Measurements from ENCODE around the gene ZNF584.

The ZNF584 gene

DNA sequence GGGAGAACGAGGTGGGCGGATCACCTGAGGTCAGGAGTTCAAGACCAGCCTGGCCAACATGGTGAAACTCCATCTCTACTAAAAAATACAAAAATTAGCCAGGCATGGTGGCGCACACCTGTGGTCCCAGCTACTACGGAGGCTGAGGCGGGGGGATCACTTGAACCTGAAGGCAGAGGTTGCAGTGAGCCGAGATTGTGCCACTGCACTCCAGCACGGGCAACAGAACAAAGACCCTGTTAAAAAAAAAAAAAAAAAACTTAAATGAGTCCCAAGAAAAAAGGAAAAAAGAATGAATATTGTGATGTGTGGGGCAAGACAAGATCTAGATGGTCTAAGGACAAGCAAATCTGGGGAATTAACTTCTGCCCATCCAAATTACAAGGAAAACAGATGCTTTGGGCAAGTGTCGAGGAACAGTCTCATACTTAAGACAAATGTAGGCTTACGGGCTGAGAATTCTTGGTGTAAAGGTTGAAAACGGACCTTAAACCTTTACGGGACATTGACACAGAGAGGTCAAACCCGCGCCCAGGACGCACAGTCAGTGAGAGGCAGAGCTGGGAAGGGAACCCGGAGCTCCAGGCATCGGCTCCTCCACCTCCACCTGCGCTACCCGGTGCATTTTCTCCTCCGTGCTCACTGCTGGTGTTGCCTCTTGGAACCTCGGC, 57.8 kb downstream of the ZNF584 start:
- Histone ChIP-seq H3K9me3 (replicated peaks; ENCODE audit: insufficient read depth, low read length) (no peaks in the 10 kb centered on the region), H3K27ac (ENCODE audit: low read length) (no peak overlapping the region), H3K27me3 (replicated peaks; ENCODE audit: insufficient read depth, low read length) (no peaks in the 10 kb centered on the region; the same call in 1 of the 2 replicates), H3K4me1 (ENCODE audit: low read length) (no peaks in the 10 kb centered on the region), H3F3A (ENCODE audit: insufficient read depth, low read length) (no peaks in the 10 kb centered on the region), H3K4me2 (ENCODE audit: low read depth, low read length) (peak overlapping the region; percentile 89), H3K9ac (ENCODE audit: low read length) (no peak overlapping the region; the same call in 1 of the 2 replicates), H3K4me3 (ENCODE audit: low read length) (peak overlapping the region; percentile 93), H4K20me1 (ENCODE audit: insufficient read depth, low read length) (no peaks in the 10 kb centered on the region), H3K36me3 (replicated peaks; ENCODE audit: insufficient read depth, low read length) (no peaks in the 10 kb centered on the region), H3K79me2 (ENCODE audit: low read length) (peaks cover 26% of the 10 kb centered on the region), H2AFZ (ENCODE audit: low read length) (peak overlapping the region; percentile 81), H3K9me2 (replicated peaks; ENCODE audit: insufficient read depth, low read length) (no peaks in the 10 kb centered on the region)
- no peak for DNase-seq
- TF ChIP-seq, protein P1, sequence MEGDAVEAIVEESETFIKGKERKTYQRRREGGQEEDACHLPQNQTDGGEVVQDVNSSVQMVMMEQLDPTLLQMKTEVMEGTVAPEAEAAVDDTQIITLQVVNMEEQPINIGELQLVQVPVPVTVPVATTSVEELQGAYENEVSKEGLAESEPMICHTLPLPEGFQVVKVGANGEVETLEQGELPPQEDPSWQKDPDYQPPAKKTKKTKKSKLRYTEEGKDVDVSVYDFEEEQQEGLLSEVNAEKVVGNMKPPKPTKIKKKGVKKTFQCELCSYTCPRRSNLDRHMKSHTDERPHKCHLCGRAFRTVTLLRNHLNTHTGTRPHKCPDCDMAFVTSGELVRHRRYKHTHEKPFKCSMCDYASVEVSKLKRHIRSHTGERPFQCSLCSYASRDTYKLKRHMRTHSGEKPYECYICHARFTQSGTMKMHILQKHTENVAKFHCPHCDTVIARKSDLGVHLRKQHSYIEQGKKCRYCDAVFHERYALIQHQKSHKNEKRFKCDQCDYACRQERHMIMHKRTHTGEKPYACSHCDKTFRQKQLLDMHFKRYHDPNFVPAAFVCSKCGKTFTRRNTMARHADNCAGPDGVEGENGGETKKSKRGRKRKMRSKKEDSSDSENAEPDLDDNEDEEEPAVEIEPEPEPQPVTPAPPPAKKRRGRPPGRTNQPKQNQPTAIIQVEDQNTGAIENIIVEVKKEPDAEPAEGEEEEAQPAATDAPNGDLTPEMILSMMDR (IDR thresholded peaks at IDR 0.05; ENCODE audit: low read length): no peak
- TF ChIP-seq EZH2 (optimal IDR thresholded peaks at IDR 0.05; ENCODE audit: low read depth, low read length): no peak
- TF ChIP-seq EZH2phosphoT487 (IDR thresholded peaks at IDR 0.05; ENCODE audit: low read length): no peak

DNA sequence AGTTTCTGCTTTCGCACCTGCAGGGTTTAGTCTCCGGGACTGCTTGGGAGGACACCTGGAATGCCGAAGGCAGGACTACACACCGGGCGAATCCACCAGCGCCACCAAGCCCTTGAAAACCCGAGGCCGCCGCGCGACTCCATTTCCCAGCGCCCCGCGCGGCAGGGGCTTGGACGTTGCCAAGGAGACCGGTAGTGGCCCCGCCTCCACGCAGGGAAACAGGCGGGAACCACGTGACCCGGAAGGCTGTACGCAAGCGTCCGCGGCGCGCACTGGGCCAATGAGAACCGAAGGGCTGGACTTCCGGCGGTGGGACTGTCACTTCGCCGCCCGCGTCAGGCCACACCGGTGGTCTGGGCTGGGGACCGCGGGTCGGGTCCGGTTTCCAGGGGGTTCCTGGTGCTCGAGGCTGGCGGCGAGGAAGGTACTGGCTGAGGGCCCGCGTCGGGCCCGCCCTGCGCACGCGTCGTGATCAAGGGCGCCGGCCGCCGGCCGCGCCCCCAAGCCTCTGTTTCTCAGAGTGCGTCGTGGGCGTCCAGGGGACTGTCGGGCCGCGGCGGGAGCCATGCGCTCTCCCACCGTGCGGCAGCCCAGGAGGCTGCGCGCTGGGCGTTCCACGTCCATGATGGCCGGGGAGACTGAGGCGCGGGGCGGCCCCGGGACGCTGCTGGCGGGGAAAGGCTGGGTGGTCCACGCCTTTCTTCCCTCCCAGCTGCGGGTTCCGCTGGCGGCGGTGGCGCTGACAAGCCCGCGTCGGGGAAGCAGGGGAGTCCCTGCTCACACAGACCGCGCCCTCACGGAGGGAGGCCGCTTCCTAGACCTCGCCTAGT, 58.5 kb downstream of the ZNF584 start, which contains the start of gene ZNF324:
TSS of gene ZNF324 (plus strand) at position 321 of the 830 bp plus-strand sequence. CDS start 2,106 bp downstream, outside the sequence.
- Histone ChIP-seq H3K4me3 (ENCODE audit: low read length) (peak within 1 kb of the TSS; percentile 93), H4K20me1 (ENCODE audit: insufficient read depth, low read length) (no peaks in the 10 kb centered on the region), H3K9ac (ENCODE audit: low read length) (peak within 1 kb of the TSS; percentile 93), H3K36me3 (replicated peaks; ENCODE audit: insufficient read depth, low read length) (0 out of 2 replicates have a peak, but pooled peaks cover 3% of the 10 kb centered on the region), H3K27me3 (replicated peaks; ENCODE audit: insufficient read depth, low read length) (no peaks in the 10 kb centered on the region; the same call in 1 of the 2 replicates), H3K9me2 (replicated peaks; ENCODE audit: insufficient read depth, low read length) (no peaks in the 10 kb centered on the region), H3K27ac (ENCODE audit: low read length) (peak within 1 kb of the TSS; percentile 57; the same call in 1 of the 2 replicates), H2AFZ (ENCODE audit: low read length) (peak within 1 kb of the TSS; percentile 91), H3K79me2 (ENCODE audit: low read length) (peaks cover 26% of the 10 kb centered on the region), H3K9me3 (replicated peaks; ENCODE audit: insufficient read depth, low read length) (no peaks in the 10 kb centered on the region), H3F3A (ENCODE audit: insufficient read depth, low read length) (no peaks in the 10 kb centered on the region), H3K4me1 (ENCODE audit: low read length) (no peaks in the 10 kb centered on the region), H3K4me2 (ENCODE audit: low read depth, low read length) (peak within 1 kb of the TSS; percentile 89)
- TF ChIP-seq, protein P1 (IDR thresholded peaks at IDR 0.05; ENCODE audit: low read length): no peak
- TF ChIP-seq EZH2 (optimal IDR thresholded peaks at IDR 0.05; ENCODE audit: low read depth, low read length) (no peak), EZH2phosphoT487 (IDR thresholded peaks at IDR 0.05; ENCODE audit: low read length) (no peak)
- peak; percentile 98 for DNase-seq
